Stimulated activated CD4-positive, alpha-beta T cell treated with anti-CD3 and anti-CD28 coated beads, Interleukin-4, amount 100 ng/mL, for 4 hours (primary cell): ENCODE results near the gene LPP.

Experiments used
- DNase-seq, 2 experiments: peaks; one replicate each; pipeline ENCODE4 v3.0.0-alpha.2; 2020

Gene LPP

GRCh38 chr3:188137051-188137450 lies 16.9 kb upstream of the LPP start:
- no peak for DNase-seq

GRCh38 chr3:188139466-188139865 lies 14.5 kb upstream of the LPP start:
- DNase-seq, result no peak

GRCh38 chr3:188146219-188146618 lies 7.7 kb upstream of the LPP start:
- DNase-seq, result no peak

- DNase-seq, result no peak
Observed at GRCh38 chr3:188147782-188148181, 6.2 kb upstream of the LPP start.

- no peak for DNase-seq
Observed at GRCh38 chr3:188148318-188148717, 5.6 kb upstream of the LPP start.

- no peak for DNase-seq
Observed at GRCh38 chr3:188149587-188149986, 4.4 kb upstream of the LPP start.

GRCh38 chr3:188150982-188151381 lies 3.0 kb upstream of the LPP start:
- no peak for DNase-seq

- no peak for DNase-seq
Observed at GRCh38 chr3:188151438-188151837, 2.5 kb upstream of the LPP start.

- peak in 1 of 2 experiments; percentile 8 for DNase-seq
Observed at GRCh38 chr3:188152660-188153436, 1.1 kb upstream of the LPP start.

- DNase-seq, result peak; percentile 30 to 42
Observed at GRCh38 chr3:188153437-188154013, 432 bp upstream of the LPP start.

GRCh38 chr3:188154809-188155574 lies 1.0 kb downstream of the LPP start:
- DNase-seq, result no peak

- no peak for DNase-seq
Observed at GRCh38 chr3:188156056-188156455, 2.1 kb downstream of the LPP start.

- no peak for DNase-seq
Observed at GRCh38 chr3:188157407-188157806, 3.5 kb downstream of the LPP start.

- DNase-seq, result no peak
Observed at GRCh38 chr3:188157971-188158370, 4.0 kb downstream of the LPP start.

- DNase-seq, result no peak
Observed at GRCh38 chr3:188158731-188159310, 4.9 kb downstream of the LPP start.

- no peak for DNase-seq
Observed at GRCh38 chr3:188160751-188161150, 6.8 kb downstream of the LPP start.

- peak in 1 of 2 experiments; percentile 52 for DNase-seq
Observed at GRCh38 chr3:188164248-188164687, 10.3 kb downstream of the LPP start.

GRCh38 chr3:188165596-188165995 lies 11.6 kb downstream of the LPP start:
- DNase-seq, result peak; percentile 13 to 31

- no peak for DNase-seq
Observed at GRCh38 chr3:188166441-188166840, 12.5 kb downstream of the LPP start.

- DNase-seq, result no peak
Observed at GRCh38 chr3:188168186-188168585, 14.2 kb downstream of the LPP start.

- DNase-seq, result no peak
Observed at GRCh38 chr3:188168648-188169047, 14.7 kb downstream of the LPP start.

- DNase-seq, result no peak
Observed at GRCh38 chr3:188169830-188170455, 16.0 kb downstream of the LPP start.
